HG02678 (cell line): ENCODE data around the gene MAD1L1.

Experiments used
- ATAC-seq: cut with Tn5 transposase; IDR thresholded peaks from one replicate; pipeline ENCODE4 v1.9.1; 2021; ENCODE audit warnings: mild to moderate bottlenecking, moderate library complexity; ENCODE audit not compliant: unreplicated experiment

MAD1L1 gene

DNA sequence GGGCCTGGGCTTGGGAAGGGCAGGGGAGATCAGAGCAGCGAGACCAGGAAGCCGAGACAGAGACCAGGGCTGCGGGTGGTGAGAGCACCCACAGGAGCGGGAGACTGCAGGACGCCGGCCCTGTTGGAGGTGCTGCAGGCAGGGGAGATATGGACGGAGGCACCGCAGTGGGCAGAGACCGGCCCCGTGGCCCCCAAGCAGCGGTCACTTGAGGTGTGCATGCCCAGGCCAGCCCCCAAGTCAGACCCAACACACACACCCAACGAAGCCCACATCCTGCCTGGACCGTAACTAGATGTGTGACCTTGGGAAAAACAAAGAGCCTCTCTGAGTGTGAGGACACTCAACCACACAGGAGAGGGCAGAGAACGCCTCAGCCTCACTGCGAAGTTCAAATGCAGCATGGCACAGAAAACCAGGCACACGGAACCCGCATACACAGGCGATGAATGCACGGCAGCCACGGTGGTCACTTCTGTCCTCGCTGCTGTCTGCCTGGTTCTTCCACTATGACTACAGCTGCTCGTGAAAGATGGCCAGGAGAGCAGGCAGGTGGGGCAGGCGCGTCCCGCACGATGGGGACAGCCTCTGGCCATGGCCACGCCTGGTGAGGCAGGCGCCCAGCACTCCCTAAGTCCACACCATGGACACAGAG, 214.7 kb downstream of the MAD1L1 start:
- ATAC-seq: no peak

DNA sequence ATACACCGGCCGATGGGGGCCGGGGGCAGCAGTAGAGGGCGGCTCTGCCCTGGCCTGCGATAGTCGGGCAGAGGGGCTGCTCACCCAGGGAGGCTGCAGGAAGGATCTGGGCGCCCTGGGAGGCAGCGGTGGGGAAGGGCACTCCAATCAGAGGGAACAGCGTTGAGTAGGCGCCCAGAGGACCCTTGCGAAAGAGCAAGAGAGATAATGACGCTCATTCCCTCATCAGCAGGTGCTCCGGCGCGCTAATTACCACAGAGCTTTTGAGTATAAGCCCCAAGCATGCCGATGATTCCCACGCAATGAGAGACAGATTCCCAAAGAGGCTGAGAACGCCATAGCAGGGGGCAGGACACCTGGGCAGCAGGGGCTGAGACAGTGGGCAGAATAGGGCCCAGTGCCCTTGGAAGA, 215.3 kb downstream of the MAD1L1 start:
- no peak for ATAC-seq

DNA sequence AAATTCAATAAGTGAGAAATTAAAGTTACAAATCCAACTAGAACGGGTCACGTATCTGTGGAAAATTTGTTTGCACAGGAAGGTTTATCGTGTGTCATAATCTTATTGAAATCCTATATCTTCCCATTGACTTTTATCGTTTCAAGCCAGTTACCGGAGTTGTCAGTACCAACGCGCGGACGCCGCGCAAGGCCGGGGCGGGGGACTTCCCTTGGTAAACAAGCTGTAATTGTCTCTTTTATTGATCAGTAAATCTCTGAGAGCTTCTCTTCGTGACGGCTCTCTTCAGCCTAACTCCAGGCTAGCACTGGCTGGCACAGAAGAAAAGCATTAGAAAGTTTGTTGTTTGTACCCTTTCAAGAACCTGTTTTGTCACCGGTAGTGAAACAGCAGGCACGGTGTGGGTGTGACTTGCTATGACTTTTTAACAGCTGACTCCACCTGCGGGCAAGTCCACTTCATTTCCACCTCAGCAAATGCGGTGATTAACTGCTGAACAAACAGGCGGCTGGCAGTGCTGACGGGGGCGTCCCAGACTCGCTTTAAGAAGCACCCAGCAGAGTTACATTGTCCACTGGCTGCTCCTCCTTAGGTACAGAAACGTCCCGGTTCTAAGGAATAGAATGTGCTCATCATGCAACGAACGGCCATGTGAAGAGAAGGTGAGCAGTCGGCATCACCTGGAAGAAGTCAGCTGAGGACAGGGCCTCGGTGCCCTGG, 215.8 kb downstream of the MAD1L1 start:
- ATAC-seq: no peak

DNA sequence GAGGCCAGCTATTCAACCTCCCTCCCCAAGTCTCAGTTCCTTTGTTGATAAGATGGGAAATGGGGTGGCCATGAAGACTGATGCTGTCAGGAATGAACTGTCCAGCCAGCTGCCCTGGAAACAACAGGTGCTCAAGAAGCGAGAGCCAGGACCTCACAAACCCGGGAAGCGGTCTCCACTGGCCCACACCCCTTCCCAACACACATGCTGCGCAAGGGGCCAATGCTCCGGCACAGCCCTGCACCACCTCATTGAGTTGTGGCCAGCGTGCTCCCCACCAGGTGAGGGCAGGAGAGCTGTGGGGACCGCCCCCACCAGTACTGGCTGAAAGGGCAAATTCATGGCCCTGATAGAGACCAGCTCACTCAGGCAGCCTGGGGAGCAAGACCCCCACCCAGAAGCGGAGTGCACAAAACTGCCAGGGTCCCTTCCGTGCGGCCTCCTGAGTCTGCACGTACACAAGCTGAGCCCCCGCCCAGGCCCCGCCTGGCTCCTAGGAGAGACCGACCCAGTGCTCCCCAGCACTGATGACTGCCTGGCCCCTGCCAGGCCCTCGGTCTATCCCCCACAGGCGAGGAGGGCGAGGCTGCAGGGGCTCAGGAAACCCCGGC, 216.6 kb downstream of the MAD1L1 start:
- no peak for ATAC-seq

DNA sequence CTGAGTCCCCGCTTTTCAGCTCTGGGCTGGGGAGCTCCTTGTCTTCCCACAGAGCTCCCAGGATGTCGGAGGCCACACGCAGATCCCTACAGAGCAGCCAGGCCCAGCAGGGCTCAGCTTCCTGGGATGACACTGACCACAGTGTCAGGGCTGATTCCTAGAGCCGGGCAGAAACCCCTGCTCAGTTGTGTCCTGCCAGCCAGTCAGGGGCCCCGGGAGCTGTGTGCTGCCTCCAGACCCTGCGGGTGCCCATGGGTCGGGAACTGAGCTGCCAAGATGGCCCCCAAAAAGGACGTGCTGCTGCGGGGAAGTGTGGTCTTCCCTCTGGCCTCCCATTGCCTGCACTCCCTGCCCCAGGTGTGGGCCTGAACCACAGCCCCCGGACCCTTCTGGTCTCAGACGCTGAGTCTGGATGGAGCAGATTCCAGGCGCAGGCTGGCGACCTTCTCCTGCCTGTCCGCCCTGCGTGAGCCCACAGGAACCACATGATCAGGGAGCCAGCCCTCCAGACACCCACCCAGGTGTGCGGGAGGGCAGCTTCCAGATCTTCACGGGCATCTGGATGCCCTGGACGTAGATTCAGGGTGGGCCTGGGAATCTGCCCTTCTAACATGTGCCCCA, 217.4 kb downstream of the MAD1L1 start:
- ATAC-seq: no peak

DNA sequence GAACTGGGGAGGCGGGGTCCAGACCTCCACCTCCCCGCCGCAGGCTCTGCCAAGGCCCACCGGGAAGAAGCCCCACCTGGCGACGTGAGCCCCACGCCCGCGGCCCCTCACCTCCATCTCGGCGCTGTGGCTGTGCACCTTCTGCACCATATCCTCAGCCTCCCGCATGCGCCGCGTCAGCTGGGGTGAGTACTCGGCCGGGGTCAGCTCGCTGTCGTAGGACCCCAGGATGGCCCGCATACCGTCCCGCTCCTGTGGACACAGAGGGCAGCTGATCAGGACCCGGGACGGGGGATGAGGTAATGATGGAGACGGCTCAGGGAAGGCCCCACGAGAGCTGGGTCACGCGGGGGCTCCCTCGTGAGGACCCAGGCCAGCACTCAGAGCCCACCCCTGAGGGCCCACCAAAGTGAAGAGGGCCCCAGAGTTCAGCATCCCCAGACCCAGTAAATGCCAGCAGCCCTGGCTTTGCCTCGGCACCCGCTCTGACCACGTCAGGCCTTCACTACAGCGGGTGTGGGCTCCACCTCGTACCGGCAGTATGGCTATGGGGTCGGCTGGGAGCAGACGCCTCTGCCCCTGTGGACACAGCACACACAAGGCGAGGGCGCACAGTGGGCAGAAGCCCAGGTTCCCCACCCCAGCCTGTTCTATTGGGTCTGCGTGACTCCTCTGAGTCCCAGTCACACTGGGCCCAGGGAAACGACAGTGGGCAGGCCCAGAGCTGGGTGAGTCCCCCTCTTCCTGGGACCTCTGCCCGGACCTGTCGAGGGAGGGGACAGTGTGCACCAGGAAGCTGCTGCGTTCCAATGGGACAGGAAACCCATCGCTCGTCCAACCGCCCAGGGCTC, 218.1 kb downstream of the MAD1L1 start:
- no peak for ATAC-seq

DNA sequence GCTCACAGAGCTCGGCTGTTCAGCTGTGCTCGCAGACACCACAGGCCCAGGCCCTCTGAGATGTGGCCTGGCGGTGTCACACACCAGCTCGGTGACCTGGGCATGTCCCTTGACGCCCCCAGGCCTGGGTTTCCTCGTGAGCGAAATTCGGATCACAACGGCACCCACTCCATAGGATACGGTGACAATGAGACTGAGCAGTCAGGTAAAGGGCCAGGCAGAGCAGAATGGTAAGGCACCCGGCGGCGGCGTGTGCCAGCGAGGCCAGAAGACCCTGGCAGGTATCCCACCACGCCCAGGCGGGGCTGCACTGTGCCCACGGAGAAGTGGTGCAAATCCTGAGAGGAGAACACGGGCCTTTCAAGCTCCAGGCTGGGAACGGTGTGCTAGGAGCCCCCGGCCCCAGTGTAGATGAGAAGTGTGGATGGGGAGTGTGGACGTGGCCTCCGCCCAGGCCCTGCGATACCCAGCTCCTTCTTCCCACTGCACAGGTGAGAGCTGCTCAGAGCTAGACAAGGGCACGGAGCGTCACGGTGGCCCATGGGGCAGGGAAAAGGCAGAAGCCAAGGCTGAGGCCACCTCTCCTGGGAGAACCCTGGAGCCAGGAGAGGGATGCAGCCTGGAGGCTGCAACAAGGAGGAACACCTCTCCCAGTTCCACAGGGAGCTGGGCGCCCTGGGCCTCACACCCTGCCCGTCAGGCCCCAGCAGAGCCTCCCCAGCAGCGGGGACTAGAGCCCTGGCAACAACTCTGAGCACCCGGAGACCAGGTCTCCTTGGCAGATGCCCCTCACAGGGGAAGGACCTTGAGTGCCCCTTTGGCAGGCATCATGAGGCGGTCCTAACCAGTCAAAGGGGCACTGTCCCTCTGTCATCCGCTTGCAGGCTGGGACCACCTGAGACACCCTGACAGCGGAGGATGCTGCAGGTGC, 219.1 kb downstream of the MAD1L1 start:
- ATAC-seq: no peak

DNA sequence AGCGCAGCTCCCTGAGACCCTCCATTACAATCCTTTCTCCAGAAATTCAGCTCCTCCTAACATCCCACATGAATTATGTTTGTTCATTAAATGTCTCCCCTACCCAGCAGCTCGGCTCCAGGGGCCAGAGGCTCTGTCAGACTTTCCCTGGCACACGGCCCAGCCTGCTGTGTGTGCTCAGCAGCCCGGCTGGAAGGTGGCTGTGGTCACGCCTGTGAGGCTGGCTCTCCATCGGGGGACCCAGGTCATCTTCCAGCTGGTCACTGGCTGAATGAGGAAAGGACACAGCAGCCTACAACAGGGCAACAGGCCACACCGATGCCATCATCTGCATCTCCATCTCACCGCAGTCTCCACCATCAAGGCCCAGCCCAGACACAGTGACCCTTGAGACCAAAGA, 219.8 kb downstream of the MAD1L1 start:
- no peak for ATAC-seq

DNA sequence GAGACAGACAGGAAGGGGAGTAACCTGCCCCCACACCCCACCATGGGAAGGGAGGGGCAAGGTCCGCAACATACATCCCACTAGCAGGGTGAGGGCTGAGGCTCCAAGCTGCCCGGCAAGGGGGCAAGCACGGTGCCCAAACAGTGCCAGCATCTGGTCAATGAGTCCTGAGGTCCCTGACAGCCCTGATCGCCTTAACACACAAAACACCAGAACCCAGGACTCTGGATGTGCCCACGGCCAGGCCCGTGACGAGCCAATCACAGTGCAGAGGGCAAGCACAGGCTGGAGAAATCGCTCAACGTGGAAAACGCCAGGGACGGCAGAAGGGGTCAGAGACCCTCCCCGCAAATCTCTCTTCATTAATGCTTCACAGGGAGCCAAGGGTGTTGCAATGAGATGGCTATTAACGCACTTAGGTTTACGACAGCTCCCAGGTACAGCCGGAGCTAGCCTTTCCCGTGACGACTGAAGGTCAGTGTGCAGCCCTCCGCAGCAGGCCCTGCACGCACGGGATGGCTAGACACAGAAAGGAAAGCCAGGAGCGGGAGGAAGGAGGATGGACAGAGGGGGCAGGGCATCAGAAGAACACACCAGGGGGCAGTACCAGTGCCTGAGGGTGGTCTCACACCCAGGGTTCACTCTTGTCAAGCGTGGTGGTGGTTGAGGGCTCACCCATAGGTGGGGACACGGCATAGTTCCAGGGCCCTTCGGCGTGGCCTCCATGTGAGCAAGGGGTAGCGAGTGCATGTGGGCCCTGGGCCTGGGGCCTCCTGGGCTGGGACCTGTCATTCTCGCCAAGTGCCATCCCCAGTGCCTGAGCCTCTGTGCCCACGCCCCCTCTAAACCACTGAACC, 220.5 kb downstream of the MAD1L1 start:
- no peak for ATAC-seq

DNA sequence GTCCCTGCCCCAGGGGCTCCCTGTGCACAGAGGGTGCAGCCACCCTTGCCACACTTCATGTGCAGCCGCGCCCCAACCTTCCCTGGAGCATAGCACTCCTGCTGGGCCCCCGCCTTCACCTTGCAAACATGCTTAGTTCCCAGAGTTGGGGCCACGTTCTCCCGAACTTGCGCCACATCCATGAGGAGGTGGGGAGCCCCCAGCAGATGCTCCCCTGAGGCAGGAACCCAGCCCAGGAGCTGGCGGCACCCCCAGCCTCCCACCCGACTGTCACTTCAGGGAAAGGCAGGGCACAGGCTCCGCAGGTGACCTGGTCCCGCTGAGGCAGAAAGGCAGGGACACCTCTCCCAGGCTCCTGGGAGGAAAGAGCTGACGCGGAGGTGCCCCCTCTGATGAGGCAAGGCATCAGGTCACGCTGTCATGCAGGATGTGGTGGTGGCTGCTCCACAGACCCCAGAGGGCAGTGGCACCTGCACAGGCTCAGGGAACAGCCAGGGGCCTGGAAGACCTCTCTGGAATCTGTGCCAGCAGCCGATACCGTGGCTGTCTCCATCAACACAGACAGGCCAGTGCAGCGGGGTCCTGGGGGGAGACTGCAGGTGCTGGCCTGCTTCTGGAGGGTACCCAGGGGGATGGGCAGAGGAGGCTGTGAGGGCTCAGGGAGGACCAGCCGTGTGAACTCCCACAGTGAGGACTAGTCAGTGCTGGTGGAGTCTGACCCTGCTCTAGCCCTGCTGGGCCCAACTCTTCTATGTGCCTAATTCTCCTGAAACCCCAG, 221.3 kb downstream of the MAD1L1 start:
- ATAC-seq: no peak

DNA sequence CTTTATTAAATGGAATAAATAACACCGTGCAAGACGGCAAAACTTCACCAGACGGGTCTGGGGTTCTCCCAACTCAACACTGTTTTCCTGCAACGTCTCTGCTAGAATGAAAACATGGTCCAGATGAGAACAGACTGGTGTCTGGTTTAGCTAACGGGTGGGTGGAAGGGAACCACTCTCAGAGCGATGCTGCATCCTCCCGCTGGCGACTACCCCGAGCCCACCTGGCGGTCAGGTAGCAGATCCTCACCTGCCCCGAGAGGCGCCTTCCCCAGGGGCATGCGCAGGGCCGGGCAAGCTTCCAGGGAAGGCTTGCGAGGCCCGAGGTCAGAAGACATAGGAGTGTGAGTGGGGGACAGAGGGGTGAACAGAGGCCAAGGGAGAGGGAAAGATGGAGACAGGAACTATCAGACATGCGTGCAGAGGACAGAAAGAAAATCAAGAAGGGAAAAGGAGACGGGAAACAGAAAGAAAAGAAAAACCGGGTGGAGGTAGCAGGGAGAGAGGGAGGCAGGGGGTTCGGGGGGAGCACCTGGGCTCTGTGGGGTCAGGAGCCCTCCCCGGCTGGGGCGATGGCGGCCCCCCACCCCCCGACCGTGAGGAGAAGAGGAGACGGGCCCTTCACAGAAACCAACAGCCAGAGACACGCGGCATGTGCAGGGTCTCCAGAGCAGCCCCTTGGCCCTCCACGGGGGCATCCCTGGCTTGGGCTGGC, 222.0 kb downstream of the MAD1L1 start:
- ATAC-seq: no peak

DNA sequence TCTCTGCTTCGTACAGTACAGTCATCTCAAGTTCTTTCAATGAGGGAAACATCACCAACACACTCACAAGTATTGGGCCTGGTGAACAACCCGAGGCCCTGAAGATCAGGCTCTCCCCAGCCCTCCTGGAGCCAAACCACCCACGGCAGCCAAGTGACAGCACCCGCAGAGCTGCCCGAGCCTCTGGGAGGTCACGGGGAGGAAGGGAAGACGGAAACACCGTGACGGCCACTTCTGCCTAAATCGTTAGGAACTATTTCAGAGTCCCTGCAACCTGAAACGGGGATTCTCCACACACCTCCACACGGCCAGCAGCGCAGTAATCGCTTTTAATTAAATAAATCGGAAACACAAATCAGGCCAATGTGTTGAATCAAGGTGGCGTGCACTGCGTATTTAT, 222.6 kb downstream of the MAD1L1 start:
- ATAC-seq: no peak

DNA sequence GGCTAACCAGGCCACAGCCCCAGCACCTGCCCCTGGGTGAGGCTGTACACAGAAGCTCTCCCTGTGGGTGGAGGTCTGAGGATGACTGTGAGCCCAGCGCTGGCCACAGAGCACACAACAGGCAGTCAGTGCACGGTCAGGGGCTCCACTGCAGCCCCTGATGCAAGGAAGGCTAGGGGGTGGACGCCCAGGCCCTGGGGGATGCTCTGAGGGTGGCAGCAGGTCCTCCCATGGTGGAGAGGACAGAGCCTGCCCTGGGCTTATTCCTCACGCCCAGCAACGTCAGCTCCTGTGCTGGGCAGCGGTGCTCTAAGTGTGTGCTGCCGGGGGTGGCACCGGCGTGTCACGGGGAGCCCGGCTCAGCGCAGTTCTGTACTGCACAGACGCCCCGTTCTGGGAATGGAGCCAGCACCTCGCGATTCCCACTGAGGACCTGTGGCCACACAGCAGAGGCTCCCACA, 223.2 kb downstream of the MAD1L1 start:
- no peak for ATAC-seq

DNA sequence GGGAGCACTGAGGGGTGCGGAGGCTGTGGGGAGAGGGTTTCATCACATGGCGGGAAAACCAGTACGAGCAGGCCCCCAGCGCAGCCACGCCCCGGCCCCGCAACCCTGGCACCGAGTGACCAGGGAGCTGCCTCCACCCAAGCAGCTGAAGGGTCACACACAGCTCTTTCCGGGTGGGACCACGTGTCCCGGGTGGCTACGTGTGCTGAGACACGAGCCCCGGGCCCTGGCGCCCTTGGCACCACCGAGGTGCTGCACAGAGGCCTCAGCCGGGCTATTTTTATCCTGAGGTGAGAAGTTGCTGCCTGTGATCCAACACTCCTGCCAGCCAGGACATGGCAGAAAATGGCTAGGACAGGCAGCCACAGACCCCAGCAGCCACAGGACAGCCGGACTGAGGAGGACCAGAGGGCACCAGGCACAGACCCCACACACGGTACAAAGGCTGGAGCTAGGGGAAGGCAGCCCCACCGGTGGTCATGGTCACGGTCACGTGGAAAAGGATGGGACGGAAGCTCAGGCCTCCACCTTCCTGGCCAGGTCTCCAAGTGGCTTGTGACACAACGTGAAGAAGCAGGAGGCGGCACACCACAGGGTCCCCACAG, 223.7 kb downstream of the MAD1L1 start:
- no peak for ATAC-seq

DNA sequence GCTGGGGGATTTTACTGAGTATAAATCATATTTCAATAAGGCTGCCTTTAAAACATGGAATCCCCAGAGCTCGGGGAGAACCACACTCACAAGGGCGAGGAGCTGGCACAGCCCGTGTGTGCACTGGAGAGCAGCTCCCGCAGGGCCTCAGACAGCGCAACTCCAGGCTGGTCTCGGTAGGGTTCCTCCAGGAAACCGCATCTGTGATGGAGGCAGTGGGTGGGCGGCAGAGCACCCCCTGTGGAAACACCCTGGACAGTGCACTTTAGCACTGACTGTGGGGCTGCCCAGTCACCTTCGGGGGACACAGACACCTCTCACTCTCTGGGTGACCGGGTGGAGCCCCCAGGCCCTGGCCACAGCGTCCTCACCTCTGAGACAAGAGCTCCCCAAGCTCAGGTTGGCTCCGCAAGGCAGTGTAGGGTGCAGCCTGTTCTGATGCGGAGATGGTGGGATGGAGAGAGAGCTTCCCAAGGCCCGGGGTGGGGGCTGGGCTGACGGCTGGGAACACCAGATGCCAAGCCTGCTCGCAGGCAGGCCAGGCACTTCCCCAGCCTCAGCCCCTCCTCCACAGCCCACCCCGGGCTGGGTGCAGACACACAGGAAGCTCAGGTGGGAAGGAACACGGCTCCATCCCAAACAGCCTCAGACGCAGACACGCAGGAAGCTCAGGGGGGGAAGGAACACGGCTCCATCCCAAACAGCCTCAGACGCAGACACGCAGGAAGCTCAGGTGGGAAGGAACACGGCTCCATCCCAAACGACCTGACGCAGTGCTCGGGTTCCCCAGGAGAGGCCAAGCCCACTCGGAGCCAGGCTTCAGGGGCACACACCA, 224.4 kb downstream of the MAD1L1 start:
- no peak for ATAC-seq

DNA sequence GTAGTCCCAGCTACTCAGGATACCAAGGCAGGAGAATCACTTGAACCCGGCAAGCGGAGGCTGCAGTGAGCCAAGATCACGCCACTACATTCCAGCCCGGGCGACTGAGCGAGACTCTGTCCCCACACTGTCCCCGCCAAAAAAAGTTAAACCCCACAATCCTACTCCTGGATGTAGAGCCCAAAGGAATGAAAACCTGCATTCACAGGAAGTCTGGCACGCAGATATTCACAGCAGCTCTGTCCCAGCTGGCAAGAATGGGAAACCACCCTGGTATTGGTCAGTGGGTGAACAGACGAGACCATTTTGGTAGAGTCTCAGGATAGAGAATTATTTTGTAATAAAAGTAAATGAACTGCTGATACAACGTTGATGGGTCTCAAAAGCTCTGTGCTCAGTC, 225.2 kb downstream of the MAD1L1 start:
- ATAC-seq: no peak
